Retinal pigment epithelial cell (primary cell): ENCODE measurements around the gene PTGR3.

Experiments
- DNase-seq: peaks from one replicate; pipeline ENCODE4 v3.0.0-alpha.2; 2010; ENCODE audit warnings: low read depth
- H3K4me3 ChIP-seq: 2 replicates; pipeline ENCODE4 v1.5.1; 2011; ENCODE audit warnings: mild to moderate bottlenecking, low read length, control low read depth, moderate library complexity
- CTCF ChIP-seq: conservative IDR thresholded peaks from 2 replicates; pipeline ENCODE4 v1.5.1; 2011; ENCODE audit warnings: low read depth, low read length, control low read depth, inconsistent platforms

PTGR3 gene

GRCh38 chr18:75161256-75162028 lies 47.5 kb downstream of the PTGR3 start:
- TF ChIP-seq CTCF, result no peak
- no peak overlapping the region for H3K4me3 ChIP-seq
- no peak for DNase-seq

GRCh38 chr18:75160364-75160763 lies 48.6 kb downstream of the PTGR3 start:
- TF ChIP-seq CTCF, result no peak
- no peak overlapping the region for H3K4me3 ChIP-seq
- no peak for DNase-seq

DNA sequence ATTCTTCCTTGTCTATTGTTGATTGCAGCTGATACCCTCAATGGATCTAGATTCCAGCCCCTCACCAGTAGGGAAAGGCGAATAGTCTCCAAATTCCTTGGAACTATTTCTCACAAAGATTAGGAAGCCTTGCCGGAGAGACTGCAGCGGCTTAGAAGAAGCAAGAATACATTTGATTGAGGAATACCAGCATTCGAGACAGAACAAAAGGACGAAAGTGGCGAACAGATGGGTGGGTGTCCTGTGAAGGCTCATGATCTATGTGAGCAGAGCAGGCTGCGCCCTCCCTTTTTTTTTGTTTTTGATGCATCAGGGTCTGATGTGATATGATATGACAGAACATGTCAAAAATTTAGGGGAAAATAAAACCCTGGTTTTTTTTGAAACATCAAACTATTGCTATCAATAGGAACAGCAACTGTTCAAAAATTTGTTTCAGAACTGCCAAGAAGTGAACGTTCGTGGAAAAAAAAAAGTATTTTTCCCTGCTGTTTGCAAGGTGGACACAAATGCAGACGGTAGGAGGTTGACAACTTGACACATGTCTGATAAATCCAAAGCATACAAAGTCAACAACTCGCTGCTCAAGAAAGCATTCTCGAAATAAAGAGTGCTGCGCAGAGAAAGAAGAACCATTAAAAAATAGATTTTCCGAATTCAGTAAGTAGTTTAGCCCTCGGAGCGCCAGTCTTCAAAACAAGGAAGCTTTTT lies 49.1 kb downstream of the PTGR3 start:
- no peak overlapping the region for H3K4me3 ChIP-seq
- no peak for TF ChIP-seq CTCF
- DNase-seq, result no peak

- no peak overlapping the region for H3K4me3 ChIP-seq
- no peak for TF ChIP-seq CTCF
- DNase-seq, result no peak
Observed at GRCh38 chr18:75159238-75159518, 49.8 kb downstream of the PTGR3 start.
